ENCODE data around the gene ARRB2.
"Not testable (repeated sequence)": the region's sequence is repeated elsewhere in the genome, so short reads cannot be mapped to it uniquely, and the experiment has no call there.

ARRB2 gene

GRCh38 chr17:4709794-4710692 is at the start of gene ARRB2:
ARRB2 (plus strand) TSS chr17:4710632; CDS start chr17:4710722, 90 bp downstream.
- peak; percentile 98 for DNase-seq (ENCODE audit: low spot score)

GRCh38 chr17:4663711-4664110 is 46.7 kb upstream of the ARRB2 start:
- no peak for DNase-seq (ENCODE audit: low spot score)

- DNase-seq (ENCODE audit: low spot score) = no peak
Measured at GRCh38 chr17:4664230-4664629, 46.2 kb upstream of the ARRB2 start.

- no peak for DNase-seq (ENCODE audit: low spot score)
Measured at GRCh38 chr17:4665027-4665426, 45.4 kb upstream of the ARRB2 start.

GRCh38 chr17:4666296-4666695 is 44.1 kb upstream of the ARRB2 start:
- no peak for DNase-seq (ENCODE audit: low spot score)

- no peak for DNase-seq (ENCODE audit: low spot score)
Measured at GRCh38 chr17:4667166-4667565, 43.3 kb upstream of the ARRB2 start.

GRCh38 chr17:4672055-4672630 is 38.3 kb upstream of the ARRB2 start:
- DNase-seq (ENCODE audit: low spot score) = no peak

- DNase-seq (ENCODE audit: low spot score) = no peak
Measured at GRCh38 chr17:4672751-4673150, 37.7 kb upstream of the ARRB2 start.

- DNase-seq (ENCODE audit: low spot score) = no peak
Measured at GRCh38 chr17:4673169-4673568, 37.3 kb upstream of the ARRB2 start.

GRCh38 chr17:4673986-4674684 is 36.3 kb upstream of the ARRB2 start:
- no peak for DNase-seq (ENCODE audit: low spot score)

GRCh38 chr17:4674685-4674998 is 35.8 kb upstream of the ARRB2 start:
- no peak for DNase-seq (ENCODE audit: low spot score)

GRCh38 chr17:4675791-4676190 is 34.6 kb upstream of the ARRB2 start:
- DNase-seq (ENCODE audit: low spot score) = no peak

- DNase-seq (ENCODE audit: low spot score) = no peak
Measured at GRCh38 chr17:4676791-4677190, 33.6 kb upstream of the ARRB2 start.

GRCh38 chr17:4678448-4679026 is 31.9 kb upstream of the ARRB2 start:
- DNase-seq (ENCODE audit: low spot score) = no peak

GRCh38 chr17:4679658-4680057 is 30.8 kb upstream of the ARRB2 start:
- no peak for DNase-seq (ENCODE audit: low spot score)

GRCh38 chr17:4683739-4684138 is 26.7 kb upstream of the ARRB2 start:
- not testable (repeated sequence) for DNase-seq (ENCODE audit: low spot score)

- DNase-seq (ENCODE audit: low spot score) = not testable (repeated sequence)
Measured at GRCh38 chr17:4689872-4690271, 20.6 kb upstream of the ARRB2 start.

GRCh38 chr17:4690745-4691144 is 19.7 kb upstream of the ARRB2 start:
- no peak for DNase-seq (ENCODE audit: low spot score)

- no peak for DNase-seq (ENCODE audit: low spot score)
Measured at GRCh38 chr17:4691686-4692085, 18.7 kb upstream of the ARRB2 start.

GRCh38 chr17:4693416-4693815 is 17.0 kb upstream of the ARRB2 start:
- no peak for DNase-seq (ENCODE audit: low spot score)

GRCh38 chr17:4696437-4696805 is 14.0 kb upstream of the ARRB2 start:
- DNase-seq (ENCODE audit: low spot score) = peak; percentile 59

GRCh38 chr17:4699401-4700056 is 10.9 kb upstream of the ARRB2 start:
- DNase-seq (ENCODE audit: low spot score) = not testable (repeated sequence)
